OCI-LY7 (cell line): ENCODE measurements around the gene PRCC.

Experiments
- CTCF ChIP-seq: fragments of 200-600 bp; sonication (generic); conservative IDR thresholded peaks from 2 replicates; pipeline ENCODE4 v1.5.1; 2014; ENCODE audit warnings: mild to moderate bottlenecking, antibody characterized with exemption, low read length, moderate library complexity, mixed read lengths
- EZH2phosphoT487 ChIP-seq: fragments of 200-600 bp; sonication (generic); IDR thresholded peaks from 2 replicates; pipeline ENCODE4 v1.6.1; 2018; ENCODE audit warnings: low read depth, borderline replicate concordance, mild to moderate bottlenecking, mixed run types, antibody characterized with exemption, low read length, moderate library complexity, mixed read lengths

DNA sequence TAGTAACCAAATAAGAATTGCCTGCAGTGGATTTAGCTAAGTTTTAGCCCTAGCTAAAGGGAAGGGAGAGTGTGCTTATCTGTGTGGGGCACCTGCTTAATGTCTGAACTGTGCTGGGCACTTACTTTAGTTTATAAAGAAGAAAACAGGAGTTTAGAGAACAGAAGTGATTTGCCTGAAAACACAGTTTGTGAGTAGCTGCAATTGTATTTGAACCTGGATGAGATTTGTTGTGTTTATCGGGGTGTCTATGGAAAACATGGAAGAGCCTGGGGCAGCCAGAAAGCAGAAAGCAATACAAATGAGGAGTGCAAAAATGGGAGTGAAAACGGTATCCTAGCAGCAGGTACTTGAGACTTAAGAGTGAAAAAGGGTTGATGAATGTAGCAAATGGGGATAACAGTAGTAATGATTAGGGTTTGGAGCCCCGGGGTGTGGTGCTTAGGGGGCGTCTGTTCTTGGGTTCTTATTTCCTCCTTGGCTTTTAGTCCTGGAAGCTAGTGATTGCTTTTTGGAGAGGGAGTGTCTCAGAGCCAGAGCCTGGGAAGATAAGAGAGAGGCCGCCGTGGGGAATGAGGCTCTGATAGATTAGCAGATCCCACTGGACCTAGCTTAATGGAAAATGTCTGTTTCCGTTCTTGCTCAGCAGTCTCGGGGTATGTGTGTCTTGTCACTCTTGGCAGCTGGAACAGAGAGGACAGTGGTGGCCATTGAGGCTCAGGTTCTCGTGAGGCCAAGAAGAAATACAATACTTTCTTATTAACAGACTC lies 5.6 kb downstream of the PRCC start:
- no peak for TF ChIP-seq CTCF
- no peak for TF ChIP-seq EZH2phosphoT487
